Measurements from ENCODE around the gene EPHA3. TPM values are rescaled to one million over a fixed set of nuclear protein-coding genes. Genes with fewer than 3 reads are reported as not detected.

The EPHA3 gene
- total and polyA plus RNA-seq, 7 donors = under 0.01 to 23.5 (median 13.3) TPM; not detected in 1

- TF ChIP-seq CTCF (IDR thresholded peaks at IDR 0.05) (no peak), EP300 (IDR thresholded peaks at IDR 0.05) (no peak), POLR2AphosphoS5 (IDR thresholded peaks at IDR 0.05) (no peak), POLR2A (IDR thresholded peaks at IDR 0.05) (no peak)
- Histone ChIP-seq H3K27ac (no peak overlapping the region), H3K27me3 (no peaks in the 10 kb centered on the region), H3K9me3 (no peaks in the 10 kb centered on the region), H3K4me3 (no peak overlapping the region), H3K4me1 (no peaks in the 10 kb centered on the region), H3K36me3 (no peaks in the 10 kb centered on the region)
- DNase-seq = no peak
- intact Hi-C loops (cut with DNase I) = no loop called here
- WGBS, 2 donors = 62 to 71% methylated on average over 1 of the region's 1 CpG
Measured at GRCh38 chr3:89521328-89521727, 413.9 kb downstream of the EPHA3 start.

- intact Hi-C loops (cut with DNase I) = no loop called here
- 87 to 93% methylated on average over 2 of the region's 2 CpGs for WGBS, 2 donors
- H3K27ac ChIP-seq = no peak overlapping the region
- no peaks in the 10 kb centered on the region for H3K9me3 ChIP-seq
- no peaks in the 10 kb centered on the region for H3K36me3 ChIP-seq
- H3K4me3 ChIP-seq = no peak overlapping the region
- H3K4me1 ChIP-seq = no peaks in the 10 kb centered on the region
- no peak for DNase-seq
- no peak for TF ChIP-seq CTCF (IDR thresholded peaks at IDR 0.05)
- no peaks in the 10 kb centered on the region for H3K27me3 ChIP-seq
Measured at GRCh38 chr3:89522155-89522554, 414.7 kb downstream of the EPHA3 start.

GRCh38 chr3:89525609-89526008 is 418.2 kb downstream of the EPHA3 start:
- Histone ChIP-seq H3K36me3 (no peaks in the 10 kb centered on the region), H3K27me3 (no peaks in the 10 kb centered on the region), H3K4me1 (no peaks in the 10 kb centered on the region), H3K27ac (no peak overlapping the region), H3K4me3 (no peak overlapping the region), H3K9me3 (no peaks in the 10 kb centered on the region)
- 83 to 90% methylated on average over 2 of the region's 2 CpGs for WGBS, 2 donors
- intact Hi-C loops (cut with DNase I) = no loop called here
- no peak for DNase-seq
- TF ChIP-seq EP300 (IDR thresholded peaks at IDR 0.05) (no peak), POLR2AphosphoS5 (IDR thresholded peaks at IDR 0.05) (no peak), CTCF (IDR thresholded peaks at IDR 0.05) (no peak), POLR2A (IDR thresholded peaks at IDR 0.05) (no peak)

DNA sequence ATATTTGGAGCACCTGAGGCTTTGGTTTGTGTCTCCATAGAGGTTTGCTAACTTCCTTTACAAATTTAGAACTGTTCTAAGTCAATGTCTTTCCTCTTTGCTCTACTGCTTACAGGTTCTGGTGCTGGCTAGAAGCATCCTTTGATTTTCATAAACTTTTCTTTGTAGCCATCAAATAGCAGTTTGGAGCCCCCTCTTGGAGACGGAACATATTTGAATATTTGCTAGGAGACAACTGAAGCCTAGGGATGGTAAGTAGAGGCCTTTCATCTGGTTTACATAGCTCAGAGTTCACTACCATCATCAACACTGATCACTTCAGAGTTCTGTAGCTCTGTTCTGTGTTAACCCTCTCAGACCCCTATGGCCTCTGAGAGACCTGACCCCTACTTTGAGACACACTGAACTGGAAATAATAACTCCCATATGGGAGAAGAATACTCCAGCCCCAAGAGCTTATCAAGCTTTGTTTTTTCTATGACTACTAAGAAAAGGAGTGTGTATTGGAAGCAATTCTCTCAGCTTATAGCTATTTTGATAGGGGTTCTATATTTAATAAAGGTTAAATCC is 420.4 kb downstream of the EPHA3 start:
- Histone ChIP-seq H3K9me3 (no peaks in the 10 kb centered on the region), H3K27me3 (no peaks in the 10 kb centered on the region), H3K4me3 (no peak overlapping the region), H3K36me3 (no peaks in the 10 kb centered on the region), H3K4me1 (no peaks in the 10 kb centered on the region), H3K27ac (no peak overlapping the region)
- DNase-seq = no peak
- 63 to 88% methylated on average over 1 of the region's 1 CpG for WGBS, 2 donors
- intact Hi-C loops (cut with DNase I) = no loop called here
- TF ChIP-seq CTCF (IDR thresholded peaks at IDR 0.05) (no peak), POLR2AphosphoS5 (IDR thresholded peaks at IDR 0.05) (no peak), POLR2A (IDR thresholded peaks at IDR 0.05) (no peak), EP300 (IDR thresholded peaks at IDR 0.05) (no peak)
